ENCODE measurements around the gene LRIG2. TPM values are rescaled to one million over a fixed set of nuclear protein-coding genes. Genes with fewer than 3 reads are reported as not detected.

The LRIG2 gene
- total and polyA plus RNA-seq, 2 of the 13 experiments (the other 11 are each of a cell fraction or from before 2014, with no cell fraction given), result 8.1 to 12.2 TPM

GRCh38 chr1:113091988-113092594, 19.1 kb downstream of the LRIG2 start:
- Histone ChIP-seq H3K9me3 (ENCODE audit: low read length) (no peaks in the 10 kb centered on the region), H2AFZ (ENCODE audit: low read length) (no peak overlapping the region), H3K36me3 (replicated peaks in 1 of 2; ENCODE audit: control insufficient read depth in 1 of 2, insufficient read depth in 2 of 2, low read length in 2 of 2) (peaks cover 6 to 36% of the 10 kb centered on the region in 2 experiments; a peak in 4 of 5 replicates), H3K4me2 (ENCODE audit: low read depth, low read length) (no peak overlapping the region), H3K27me3 (ENCODE audit: control insufficient read depth in 1 of 2, insufficient read depth in 2 of 2, low read length in 2 of 2) (no peaks in the 10 kb centered on the region), H4K20me1 (ENCODE audit: insufficient read depth, low read length) (no peaks in the 10 kb centered on the region), H3K79me2 (ENCODE audit: insufficient read depth, low read length) (peaks cover 3% of the 10 kb centered on the region), H3K27ac (ENCODE audit: extremely low read length, insufficient read depth, low read length) (no peak overlapping the region), H3K4me1 (ENCODE audit: insufficient read depth, low read length) (peaks cover 13% of the 10 kb centered on the region), H3K4me3 (replicated peaks in 1 of 3; ENCODE audit: insufficient read depth in 1 of 3, low read depth in 2 of 3, low read length in 3 of 3) (no peak overlapping the region), H3K9ac (ENCODE audit: insufficient read depth, low read depth, low read length) (no peak overlapping the region)
- 29% methylated on average over 1 of the region's 1 CpG for WGBS (ENCODE audit: low lambda C conversion rate)
- FAIRE-seq, result no peak
- no TSS peak for BruUV-seq (replicated peaks)
- ChIA-PET POLR2A (no interaction called here), CTCF (ENCODE audit: low intra/inter-chr PET ratio, low total read pairs) (no interaction called here)
- in situ Hi-C loops (cut with HindIII; ENCODE audit: extremely low pct_ligation_motif_present, low pct_unique_long_range_greater_than_20kb) (no loop called here), intact Hi-C loops (cut with micrococcal nuclease; ENCODE audit: unreplicated experiment) (no loop called here)
- DNase-seq (ENCODE audit: low spot score), result peak; percentile 9
- TF ChIP-seq ZSCAN12 (CRISPR knock-in tag; IDR thresholded peaks at IDR 0.05) (0 out of 2 replicates have a peak, but pooled peaks have one; percentile 34), GRHL1 (CRISPR knock-in tag; conservative IDR thresholded peaks at IDR 0.05) (no peak), HNF4A (CRISPR knock-in tag; IDR thresholded peaks at IDR 0.05) (peak; percentile 53)
- ATAC-seq, result peak; percentile 47; the same call in 2 of the 3 replicates

GRCh38 chr1:113094506-113094905, 21.5 kb downstream of the LRIG2 start:
- Histone ChIP-seq H3K36me3 (replicated peaks in 1 of 2; ENCODE audit: control insufficient read depth in 1 of 2, insufficient read depth in 2 of 2, low read length in 2 of 2) (peaks cover 9 to 57% of the 10 kb centered on the region in 2 experiments), H2AFZ (ENCODE audit: low read length) (no peak overlapping the region), H3K27ac (ENCODE audit: extremely low read length, insufficient read depth, low read length) (no peak overlapping the region), H4K20me1 (ENCODE audit: insufficient read depth, low read length) (no peaks in the 10 kb centered on the region), H3K4me3 (replicated peaks in 1 of 3; ENCODE audit: insufficient read depth in 1 of 3, low read depth in 2 of 3, low read length in 3 of 3) (no peak overlapping the region), H3K9ac (ENCODE audit: insufficient read depth, low read depth, low read length) (no peak overlapping the region), H3K9me3 (ENCODE audit: low read length) (no peaks in the 10 kb centered on the region), H3K4me2 (ENCODE audit: low read depth, low read length) (no peak overlapping the region), H3K27me3 (ENCODE audit: control insufficient read depth in 1 of 2, insufficient read depth in 2 of 2, low read length in 2 of 2) (no peaks in the 10 kb centered on the region), H3K79me2 (ENCODE audit: insufficient read depth, low read length) (no peaks in the 10 kb centered on the region), H3K4me1 (ENCODE audit: insufficient read depth, low read length) (peaks cover 13% of the 10 kb centered on the region)
- BruUV-seq (replicated peaks), result no TSS peak
- FAIRE-seq (no peak), ATAC-seq (no peak), DNase-seq (ENCODE audit: low spot score) (no peak)
- ChIA-PET POLR2A (no interaction called here), CTCF (ENCODE audit: low intra/inter-chr PET ratio, low total read pairs) (no interaction called here)
- TF ChIP-seq ELF3 (CRISPR knock-in tag; IDR thresholded peaks at IDR 0.05) (no peak), SOX13 (IDR thresholded peaks at IDR 0.05) (no peak), SOX13 (CRISPR knock-in tag; conservative IDR thresholded peaks at IDR 0.05 in 1 of 2, IDR thresholded peaks at IDR 0.05 in 1 of 2) (no peak), FOXA1 (IDR thresholded peaks at IDR 0.05) (no peak), FOXA1 (CRISPR knock-in tag; IDR thresholded peaks at IDR 0.05) (no peak), SRSF1 (optimal IDR thresholded peaks at IDR 0.05; ENCODE audit: low read depth, low read length) (no peak), HES4 (CRISPR knock-in tag; IDR thresholded peaks at IDR 0.05; ENCODE audit: borderline replicate concordance) (no peak)
- WGBS (ENCODE audit: low lambda C conversion rate), result 97% methylated on average over 4 of the region's 4 CpGs
- in situ Hi-C loops (cut with HindIII; ENCODE audit: extremely low pct_ligation_motif_present, low pct_unique_long_range_greater_than_20kb), result no loop called here
- intact Hi-C loops (cut with micrococcal nuclease; ENCODE audit: unreplicated experiment), result no loop called here

All from HepG2 (cell line).